Liver (tissue), 9 donors: ENCODE data around the gene DUSP14. TPM values are rescaled to one million over a fixed set of nuclear protein-coding genes. Genes with fewer than 3 reads are reported as not detected.

Experiments used
- DNase-seq: peaks from one replicate; pipeline ENCODE4 v3.0.0-alpha.2; 2017; ENCODE audit warnings: low spot score
- H3K27ac ChIP-seq, 2 donors: one replicate each; pipeline ENCODE4 v1.7.0; 2013; ENCODE audit warnings: inconsistent platforms in 2 of 2, low read length in 2 of 2, control low read depth in 1 of 2, low read depth in 1 of 2, mild to moderate bottlenecking in 1 of 2
- H3K27me3 ChIP-seq, 4 donors: one replicate each; pipeline versions ENCODE4 v1.6.1 to v1.7.0; 2013; ENCODE audit warnings: low read length in 3 of 4, inconsistent platforms in 1 of 4, mild to moderate bottlenecking in 1 of 4, moderate library complexity in 1 of 4; ENCODE audit not compliant: control insufficient read depth in 4 of 4, insufficient read depth in 4 of 4
- H3K36me3 ChIP-seq, 4 donors: one replicate each; pipeline versions ENCODE4 v1.6.1 to v1.7.0; 2013; ENCODE audit warnings: low read length in 3 of 4, mild to moderate bottlenecking in 3 of 4, low read depth in 1 of 4, moderate library complexity in 1 of 4; ENCODE audit not compliant: control insufficient read depth in 4 of 4, insufficient read depth in 3 of 4
- H3K4me1 ChIP-seq, 4 donors: one replicate each; pipeline versions ENCODE4 v1.6.1 to v1.7.0; 2013; ENCODE audit warnings: low read length in 3 of 4, mild to moderate bottlenecking in 3 of 4, moderate library complexity in 1 of 4; ENCODE audit not compliant: control insufficient read depth in 4 of 4, insufficient read depth in 4 of 4
- H3K4me3 ChIP-seq, 3 donors: one replicate each; pipeline versions ENCODE4 v1.6.1 to v1.7.0; 2013; ENCODE audit warnings: low read length in 3 of 3, control low read depth in 1 of 3, low read depth in 1 of 3, mild to moderate bottlenecking in 1 of 3
- H3K9ac ChIP-seq, 2 donors: one replicate each; pipeline ENCODE4 v1.7.0; 2013; ENCODE audit warnings: low read length in 2 of 2, mild to moderate bottlenecking in 2 of 2, moderate library complexity in 2 of 2, control low read depth in 1 of 2, low read depth in 1 of 2
- H3K9me3 ChIP-seq, 4 donors: one replicate each; pipeline versions ENCODE4 v1.6.1 to v1.7.0; 2013; ENCODE audit warnings: low read length in 3 of 4; ENCODE audit not compliant: control insufficient read depth in 4 of 4
- EGR1 ChIP-seq, 2 donors: IDR thresholded peaks; 2 replicates each; pipeline ENCODE4 v1.6.1; 2016 to 2018; ENCODE audit warnings: antibody characterized with exemption in 2 of 2, low read depth in 2 of 2
- FOXA1 ChIP-seq: IDR thresholded peaks from 2 replicates; pipeline ENCODE4 v1.6.1; 2016; ENCODE audit warnings: antibody characterized with exemption
- FOXA2 ChIP-seq: IDR thresholded peaks from 2 replicates; pipeline ENCODE4 v1.6.1; 2016; ENCODE audit warnings: antibody characterized with exemption
- GABPA ChIP-seq, 2 donors: IDR thresholded peaks in 1 of 2; conservative IDR thresholded peaks in 1 of 2; 2 replicates each; pipeline ENCODE4 v1.6.1; 2016; ENCODE audit warnings: antibody characterized with exemption in 2 of 2, mild to moderate bottlenecking in 1 of 2, moderate library complexity in 1 of 2
- HNF4A ChIP-seq, 2 donors: conservative IDR thresholded peaks; 2 replicates each; pipeline ENCODE4 v1.6.1; 2016; ENCODE audit warnings: antibody characterized with exemption in 2 of 2, mild to moderate bottlenecking in 2 of 2
- JUND ChIP-seq, 2 donors: IDR thresholded peaks; 2 replicates each; pipeline ENCODE4 v1.6.1; 2016; ENCODE audit warnings: antibody characterized with exemption in 2 of 2
- NR2F2 ChIP-seq: IDR thresholded peaks from 2 replicates; pipeline ENCODE4 v1.6.1; 2016; ENCODE audit warnings: antibody characterized with exemption
- RAD21 ChIP-seq, 2 donors: IDR thresholded peaks; 2 replicates each; pipeline ENCODE4 v1.6.1; 2016; ENCODE audit warnings: antibody characterized with exemption in 2 of 2, mild to moderate bottlenecking in 2 of 2
- RXRA ChIP-seq, 2 donors: IDR thresholded peaks; 2 replicates each; pipeline ENCODE4 v1.6.1; 2017 to 2018; ENCODE audit warnings: antibody characterized with exemption in 2 of 2, mild to moderate bottlenecking in 1 of 2
- SP1 ChIP-seq: IDR thresholded peaks from 2 replicates; pipeline ENCODE4 v1.6.1; 2018; ENCODE audit warnings: antibody characterized with exemption, mild to moderate bottlenecking
- TAF1 ChIP-seq: conservative IDR thresholded peaks from 2 replicates; pipeline ENCODE4 v1.6.1; 2016; ENCODE audit warnings: antibody characterized with exemption, mild to moderate bottlenecking
- YY1 ChIP-seq: IDR thresholded peaks from 2 replicates; pipeline ENCODE4 v1.6.1; 2016; ENCODE audit warnings: antibody characterized with exemption, mild to moderate bottlenecking
- WGBS: extraction: QIAGEN DNeasy Blood & Tissue Kit; methylation state at CpG from one replicate; pipeline ENCODE4 v1.1.7; 2013; 5-methylcytosine and 5-hydroxymethylcytosine counted together
- polyA plus RNA-seq, 2 donors: library from polyadenylated mRNA; stranded (reverse) in 1 of 2; unstranded in 1 of 2; fragments of 200-250 nt in 1 of 2; fragments of >200 nt in 1 of 2; fragmentation: Nextera tagmentation in 1 of 2; extraction: Ambion mirVana in 1 of 2; gene quantifications; one replicate each; pipeline versions ENCODE4 v1.2.1 to v1.2.3, GENCODE V29; 2013 to 2015
- total RNA-seq, 2 donors: library from RNA; depleted of rRNA; stranded (reverse); fragments of >200 nt; gene quantifications; one replicate each; pipeline ENCODE4 v1.2.3, GENCODE V29; 2014
- TF ChIP-seq, protein P1 (sequence below): IDR thresholded peaks from 2 replicates; pipeline ENCODE4 v1.6.1; 2016; ENCODE audit warnings: antibody characterized with exemption
- TF ChIP-seq, protein P2 (sequence below): fragments of 150-350 bp; IDR thresholded peaks from 2 replicates; pipeline ENCODE4 v1.5.1; 2017; ENCODE audit warnings: improper control_type of control experiment, low read depth, low read length; ENCODE audit not compliant: missing input control
- TF ChIP-seq, protein P3 (sequence below): IDR thresholded peaks from 2 replicates; pipeline ENCODE4 v1.6.1; 2016; ENCODE audit warnings: antibody characterized with exemption
- TF ChIP-seq, protein P4 (sequence below): IDR thresholded peaks from 2 replicates; pipeline ENCODE4 v1.6.1; 2016; ENCODE audit warnings: antibody characterized with exemption, mild to moderate bottlenecking
- TF ChIP-seq, protein P5 (sequence below): IDR thresholded peaks from 2 replicates; pipeline ENCODE4 v1.6.1; 2016; ENCODE audit warnings: antibody characterized with exemption
- donor health status: healthy.
- donor health status: healthy.
- donor health status: healthy.
- donor health status: healthy.
- donor health status: healthy.

The DUSP14 gene
- total and polyA plus RNA-seq, 4 donors = 6.3 to 15.7 (median 13.8) TPM

DNA sequence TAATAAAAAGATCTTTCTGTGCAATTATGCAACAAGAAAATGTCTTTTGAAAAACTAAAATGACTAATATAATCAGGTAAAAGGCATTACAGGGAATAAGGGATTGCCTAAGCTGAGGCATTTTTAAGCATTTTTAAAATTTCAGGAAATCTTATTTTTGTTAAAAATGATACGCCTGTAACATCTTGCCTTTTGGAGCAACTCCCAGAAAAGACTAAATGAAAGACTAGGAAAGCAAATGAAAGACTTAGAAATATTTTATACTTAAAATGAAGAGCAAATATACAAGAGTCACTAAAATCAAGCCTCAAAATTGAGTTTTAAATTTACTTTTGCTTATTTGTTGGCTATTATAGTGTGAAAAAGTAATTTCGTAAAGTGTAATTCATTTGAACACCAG is 55.8 kb downstream of the DUSP14 start (continued):
- TF ChIP-seq YY1 (no peak), GABPA (IDR thresholded peaks at IDR 0.05 in 1 of 2, conservative IDR thresholded peaks at IDR 0.05 in 1 of 2) (no peak), FOXA1 (no peak)
- TF ChIP-seq, protein P1, sequence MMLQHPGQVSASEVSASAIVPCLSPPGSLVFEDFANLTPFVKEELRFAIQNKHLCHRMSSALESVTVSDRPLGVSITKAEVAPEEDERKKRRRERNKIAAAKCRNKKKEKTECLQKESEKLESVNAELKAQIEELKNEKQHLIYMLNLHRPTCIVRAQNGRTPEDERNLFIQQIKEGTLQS = no peak

DNA sequence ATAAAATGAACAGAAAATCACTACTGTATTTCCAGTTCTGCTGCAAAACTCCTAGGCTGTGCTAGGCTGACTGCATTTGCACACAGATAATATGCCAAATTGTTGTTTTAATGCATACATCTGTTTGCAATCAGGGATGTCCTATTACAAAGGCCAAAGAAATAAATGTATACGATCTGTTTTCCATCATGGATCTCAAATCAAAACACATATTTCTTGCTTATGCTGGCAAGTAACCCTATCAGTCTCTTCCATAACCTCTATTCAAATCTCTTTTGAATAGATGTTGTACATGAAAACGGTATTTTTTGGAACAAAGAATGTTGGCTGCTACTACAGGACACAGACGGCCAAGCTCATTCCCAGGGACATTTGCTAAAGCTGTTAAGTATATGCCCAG is 56.6 kb downstream of the DUSP14 start:
- Histone ChIP-seq H3K9me3 (no peaks in the 10 kb centered on the region), H3K27ac (no peak overlapping the region), H3K27me3 (no peaks in the 10 kb centered on the region), H3K4me3 (no peak overlapping the region), H3K9ac (no peak overlapping the region), H3K36me3 (peaks cover 6 to 12% (median 10%) of the 10 kb centered on the region in 4 donors), H3K4me1 (no peaks in the 10 kb centered on the region)
- no peak for DNase-seq
- no peak for TF ChIP-seq RAD21 (IDR thresholded peaks at IDR 0.05)
- TF ChIP-seq, protein P2, sequence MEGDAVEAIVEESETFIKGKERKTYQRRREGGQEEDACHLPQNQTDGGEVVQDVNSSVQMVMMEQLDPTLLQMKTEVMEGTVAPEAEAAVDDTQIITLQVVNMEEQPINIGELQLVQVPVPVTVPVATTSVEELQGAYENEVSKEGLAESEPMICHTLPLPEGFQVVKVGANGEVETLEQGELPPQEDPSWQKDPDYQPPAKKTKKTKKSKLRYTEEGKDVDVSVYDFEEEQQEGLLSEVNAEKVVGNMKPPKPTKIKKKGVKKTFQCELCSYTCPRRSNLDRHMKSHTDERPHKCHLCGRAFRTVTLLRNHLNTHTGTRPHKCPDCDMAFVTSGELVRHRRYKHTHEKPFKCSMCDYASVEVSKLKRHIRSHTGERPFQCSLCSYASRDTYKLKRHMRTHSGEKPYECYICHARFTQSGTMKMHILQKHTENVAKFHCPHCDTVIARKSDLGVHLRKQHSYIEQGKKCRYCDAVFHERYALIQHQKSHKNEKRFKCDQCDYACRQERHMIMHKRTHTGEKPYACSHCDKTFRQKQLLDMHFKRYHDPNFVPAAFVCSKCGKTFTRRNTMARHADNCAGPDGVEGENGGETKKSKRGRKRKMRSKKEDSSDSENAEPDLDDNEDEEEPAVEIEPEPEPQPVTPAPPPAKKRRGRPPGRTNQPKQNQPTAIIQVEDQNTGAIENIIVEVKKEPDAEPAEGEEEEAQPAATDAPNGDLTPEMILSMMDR = no peak
- 84% methylated on average over 3 of the region's 3 CpGs for WGBS

DNA sequence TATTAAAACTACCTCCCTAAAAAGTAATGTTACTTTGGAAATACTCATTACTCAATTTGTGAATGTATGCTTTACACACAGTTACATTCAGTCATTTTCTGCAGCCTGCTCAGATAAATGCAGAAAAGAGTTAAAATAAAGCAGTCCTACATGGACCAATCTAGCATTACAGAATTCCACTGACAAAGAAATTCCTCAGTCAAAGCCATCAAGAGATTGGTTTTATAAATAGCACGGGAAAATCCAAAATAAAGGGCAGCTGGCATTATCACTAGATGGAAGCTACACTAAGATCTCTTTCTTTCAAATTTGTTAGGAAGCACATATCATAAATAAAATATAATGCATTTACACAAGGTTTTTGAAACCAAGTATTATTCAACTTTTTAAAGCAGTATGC is 58.3 kb downstream of the DUSP14 start:
- H3K4me1 ChIP-seq = no peaks in the 10 kb centered on the region
- no peak overlapping the region for H3K4me3 ChIP-seq
- no peak overlapping the region for H3K9ac ChIP-seq
- H3K27me3 ChIP-seq = no peaks in the 10 kb centered on the region
- H3K36me3 ChIP-seq = peaks cover 3 to 6% (median 4%) of the 10 kb centered on the region in 4 donors
- TF ChIP-seq SP1 (no peak), HNF4A (conservative IDR thresholded peaks at IDR 0.05) (no peak), YY1 (no peak), JUND (IDR thresholded peaks at IDR 0.05) (no peak), RXRA (IDR thresholded peaks at IDR 0.05) (no peak), EGR1 (IDR thresholded peaks at IDR 0.05; ENCODE audit: low read depth in 2 of 2) (no peak), RAD21 (IDR thresholded peaks at IDR 0.05) (no peak), FOXA1 (no peak), GABPA (IDR thresholded peaks at IDR 0.05 in 1 of 2, conservative IDR thresholded peaks at IDR 0.05 in 1 of 2) (no peak), NR2F2 (no peak), TAF1 (no peak), FOXA2 (no peak)
- TF ChIP-seq, protein P3, sequence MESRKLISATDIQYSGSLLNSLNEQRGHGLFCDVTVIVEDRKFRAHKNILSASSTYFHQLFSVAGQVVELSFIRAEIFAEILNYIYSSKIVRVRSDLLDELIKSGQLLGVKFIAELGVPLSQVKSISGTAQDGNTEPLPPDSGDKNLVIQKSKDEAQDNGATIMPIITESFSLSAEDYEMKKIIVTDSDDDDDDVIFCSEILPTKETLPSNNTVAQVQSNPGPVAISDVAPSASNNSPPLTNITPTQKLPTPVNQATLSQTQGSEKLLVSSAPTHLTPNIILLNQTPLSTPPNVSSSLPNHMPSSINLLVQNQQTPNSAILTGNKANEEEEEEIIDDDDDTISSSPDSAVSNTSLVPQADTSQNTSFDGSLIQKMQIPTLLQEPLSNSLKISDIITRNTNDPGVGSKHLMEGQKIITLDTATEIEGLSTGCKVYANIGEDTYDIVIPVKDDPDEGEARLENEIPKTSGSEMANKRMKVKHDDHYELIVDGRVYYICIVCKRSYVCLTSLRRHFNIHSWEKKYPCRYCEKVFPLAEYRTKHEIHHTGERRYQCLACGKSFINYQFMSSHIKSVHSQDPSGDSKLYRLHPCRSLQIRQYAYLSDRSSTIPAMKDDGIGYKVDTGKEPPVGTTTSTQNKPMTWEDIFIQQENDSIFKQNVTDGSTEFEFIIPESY = no peak
- TF ChIP-seq, protein P2 = no peak
- TF ChIP-seq, protein P4, sequence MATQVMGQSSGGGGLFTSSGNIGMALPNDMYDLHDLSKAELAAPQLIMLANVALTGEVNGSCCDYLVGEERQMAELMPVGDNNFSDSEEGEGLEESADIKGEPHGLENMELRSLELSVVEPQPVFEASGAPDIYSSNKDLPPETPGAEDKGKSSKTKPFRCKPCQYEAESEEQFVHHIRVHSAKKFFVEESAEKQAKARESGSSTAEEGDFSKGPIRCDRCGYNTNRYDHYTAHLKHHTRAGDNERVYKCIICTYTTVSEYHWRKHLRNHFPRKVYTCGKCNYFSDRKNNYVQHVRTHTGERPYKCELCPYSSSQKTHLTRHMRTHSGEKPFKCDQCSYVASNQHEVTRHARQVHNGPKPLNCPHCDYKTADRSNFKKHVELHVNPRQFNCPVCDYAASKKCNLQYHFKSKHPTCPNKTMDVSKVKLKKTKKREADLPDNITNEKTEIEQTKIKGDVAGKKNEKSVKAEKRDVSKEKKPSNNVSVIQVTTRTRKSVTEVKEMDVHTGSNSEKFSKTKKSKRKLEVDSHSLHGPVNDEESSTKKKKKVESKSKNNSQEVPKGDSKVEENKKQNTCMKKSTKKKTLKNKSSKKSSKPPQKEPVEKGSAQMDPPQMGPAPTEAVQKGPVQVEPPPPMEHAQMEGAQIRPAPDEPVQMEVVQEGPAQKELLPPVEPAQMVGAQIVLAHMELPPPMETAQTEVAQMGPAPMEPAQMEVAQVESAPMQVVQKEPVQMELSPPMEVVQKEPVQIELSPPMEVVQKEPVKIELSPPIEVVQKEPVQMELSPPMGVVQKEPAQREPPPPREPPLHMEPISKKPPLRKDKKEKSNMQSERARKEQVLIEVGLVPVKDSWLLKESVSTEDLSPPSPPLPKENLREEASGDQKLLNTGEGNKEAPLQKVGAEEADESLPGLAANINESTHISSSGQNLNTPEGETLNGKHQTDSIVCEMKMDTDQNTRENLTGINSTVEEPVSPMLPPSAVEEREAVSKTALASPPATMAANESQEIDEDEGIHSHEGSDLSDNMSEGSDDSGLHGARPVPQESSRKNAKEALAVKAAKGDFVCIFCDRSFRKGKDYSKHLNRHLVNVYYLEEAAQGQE = no peak
- TF ChIP-seq, protein P5, sequence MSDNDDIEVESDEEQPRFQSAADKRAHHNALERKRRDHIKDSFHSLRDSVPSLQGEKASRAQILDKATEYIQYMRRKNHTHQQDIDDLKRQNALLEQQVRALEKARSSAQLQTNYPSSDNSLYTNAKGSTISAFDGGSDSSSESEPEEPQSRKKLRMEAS = no peak
- TF ChIP-seq, protein P1 = no peak
- no peak for DNase-seq
- WGBS = 82% methylated on average over 1 of the region's 1 CpG
- no peaks in the 10 kb centered on the region for H3K9me3 ChIP-seq
- no peak overlapping the region for H3K27ac ChIP-seq
